Bronchial epithelial cell (primary cell): ENCODE measurements around the gene SLC25A1. TPM values are rescaled to one million over a fixed set of nuclear protein-coding genes. Genes with fewer than 3 reads are reported as not detected.

Experiments
- DNase-seq: peaks from one replicate; pipeline ENCODE4 v3.0.0-alpha.2; 2010; ENCODE audit warnings: low read depth
- FAIRE-seq: peaks from 2 replicates; lab custom pipeline; 2011; peaks lifted over from hg19 to GRCh38; lab: Jason Lieb, UNC
- H3K27me3 ChIP-seq: 2 replicates; pipeline ENCODE4 v1.5.1; 2011; ENCODE audit warnings: low read length; ENCODE audit not compliant: control insufficient read depth, insufficient read depth
- H3K36me3 ChIP-seq: 2 replicates; pipeline ENCODE4 v1.5.1; 2011; ENCODE audit warnings: low read length; ENCODE audit not compliant: control insufficient read depth, insufficient read depth
- H3K4me3 ChIP-seq: 2 replicates; pipeline ENCODE4 v1.5.1; 2011; ENCODE audit warnings: mild to moderate bottlenecking, low read depth, low read length, control low read depth
- total RNA-seq: library from RNA; depleted of rRNA; stranded (reverse); fragments of >200 nt; gene quantifications from 2 replicates; pipeline ENCODE4 v1.2.1, GENCODE V29; 2014
- TF ChIP-seq, protein P1 (sequence below): IDR thresholded peaks from 2 replicates; pipeline ENCODE4 v1.5.1; 2011; ENCODE audit warnings: mild to moderate bottlenecking, moderate library complexity, low read length, control low read depth, inconsistent platforms; ENCODE audit not compliant: insufficient read depth, severe bottlenecking

The SLC25A1 gene
- total RNA-seq, 1 donor from 2014 or later = 71.6 TPM

DNA sequence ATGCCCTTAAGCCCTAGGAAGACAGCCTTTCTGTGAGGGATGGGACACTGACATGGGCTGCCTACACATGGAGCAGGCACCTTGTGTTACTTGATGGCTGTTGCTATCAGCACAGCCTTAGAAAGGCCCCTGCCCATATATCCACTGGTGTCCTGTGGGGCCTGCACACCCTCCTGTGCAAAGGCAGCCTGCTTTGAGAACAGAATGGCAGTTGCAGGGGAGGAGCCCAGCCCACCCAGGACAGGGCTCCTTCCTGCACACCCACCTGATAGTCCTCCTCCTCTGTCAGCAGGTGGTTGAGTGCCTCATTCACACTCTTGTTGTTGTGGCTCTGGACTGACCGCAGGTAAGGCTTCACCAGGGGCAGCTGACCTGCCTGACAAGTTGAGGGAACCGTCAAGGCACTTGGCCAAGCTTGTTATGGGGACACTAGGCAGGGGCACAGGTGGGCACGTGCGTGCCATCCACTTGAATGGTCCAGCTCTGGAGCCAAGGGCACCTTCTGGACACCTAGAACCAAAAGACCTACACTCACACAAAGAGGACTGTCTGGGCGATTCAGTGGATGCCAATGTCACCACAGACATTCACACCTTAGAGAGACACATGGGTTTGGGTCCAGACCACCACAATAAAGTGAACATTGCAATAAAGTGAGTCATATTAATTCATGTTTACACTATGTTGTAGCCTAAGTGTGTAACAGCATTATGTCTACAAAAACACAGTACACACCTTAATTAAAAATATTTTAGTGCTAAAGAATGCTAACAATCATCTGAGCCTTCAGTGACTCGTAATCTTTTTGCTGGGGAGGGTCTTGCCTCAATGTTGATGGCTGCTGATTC, 9.4 kb upstream of the SLC25A1 start:
- FAIRE-seq (peak; percentile 23), DNase-seq (no peak)
- Histone ChIP-seq H3K36me3 (peaks cover 3% of the 10 kb centered on the region), H3K4me3 (no peak overlapping the region), H3K27me3 (no peaks in the 10 kb centered on the region)
- TF ChIP-seq, protein P1, sequence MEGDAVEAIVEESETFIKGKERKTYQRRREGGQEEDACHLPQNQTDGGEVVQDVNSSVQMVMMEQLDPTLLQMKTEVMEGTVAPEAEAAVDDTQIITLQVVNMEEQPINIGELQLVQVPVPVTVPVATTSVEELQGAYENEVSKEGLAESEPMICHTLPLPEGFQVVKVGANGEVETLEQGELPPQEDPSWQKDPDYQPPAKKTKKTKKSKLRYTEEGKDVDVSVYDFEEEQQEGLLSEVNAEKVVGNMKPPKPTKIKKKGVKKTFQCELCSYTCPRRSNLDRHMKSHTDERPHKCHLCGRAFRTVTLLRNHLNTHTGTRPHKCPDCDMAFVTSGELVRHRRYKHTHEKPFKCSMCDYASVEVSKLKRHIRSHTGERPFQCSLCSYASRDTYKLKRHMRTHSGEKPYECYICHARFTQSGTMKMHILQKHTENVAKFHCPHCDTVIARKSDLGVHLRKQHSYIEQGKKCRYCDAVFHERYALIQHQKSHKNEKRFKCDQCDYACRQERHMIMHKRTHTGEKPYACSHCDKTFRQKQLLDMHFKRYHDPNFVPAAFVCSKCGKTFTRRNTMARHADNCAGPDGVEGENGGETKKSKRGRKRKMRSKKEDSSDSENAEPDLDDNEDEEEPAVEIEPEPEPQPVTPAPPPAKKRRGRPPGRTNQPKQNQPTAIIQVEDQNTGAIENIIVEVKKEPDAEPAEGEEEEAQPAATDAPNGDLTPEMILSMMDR = no peak

- FAIRE-seq = no peak
- TF ChIP-seq, protein P1 = no peak
- DNase-seq = no peak
- H3K4me3 ChIP-seq = no peak overlapping the region
- H3K36me3 ChIP-seq = peaks cover 1% of the 10 kb centered on the region
- no peaks in the 10 kb centered on the region for H3K27me3 ChIP-seq
Measured at GRCh38 chr22:19184276-19184997, 5.9 kb upstream of the SLC25A1 start.

DNA sequence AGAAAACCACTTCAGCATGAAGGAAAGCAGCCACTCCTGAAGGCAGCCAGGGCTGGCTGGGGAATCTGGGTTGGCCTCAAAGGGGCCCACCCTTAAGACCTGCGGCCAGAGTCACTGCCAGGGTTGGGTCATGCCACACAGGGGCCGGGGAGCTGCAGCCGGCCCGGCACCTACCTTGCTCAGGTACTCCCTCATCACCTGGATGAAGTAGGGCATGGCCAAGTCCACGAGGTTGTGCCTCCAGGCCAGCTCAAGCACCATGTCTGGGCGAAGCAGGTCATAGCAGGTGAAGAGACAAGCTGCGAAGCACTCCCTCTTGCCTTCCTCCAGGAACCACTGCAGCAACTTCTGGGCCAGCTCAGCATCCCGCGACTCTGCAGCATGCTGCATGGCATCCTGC, 4.7 kb upstream of the SLC25A1 start:
- Histone ChIP-seq H3K4me3 (no peak overlapping the region), H3K27me3 (no peaks in the 10 kb centered on the region), H3K36me3 (peaks cover 1% of the 10 kb centered on the region)
- TF ChIP-seq, protein P1 = no peak
- FAIRE-seq (no peak), DNase-seq (no peak)

GRCh38 chr22:19182472-19183157, 4.1 kb upstream of the SLC25A1 start:
- DNase-seq = peak; percentile 5
- peaks cover 1% of the 10 kb centered on the region for H3K36me3 ChIP-seq
- H3K4me3 ChIP-seq = no peak overlapping the region
- no peak for FAIRE-seq
- H3K27me3 ChIP-seq = no peaks in the 10 kb centered on the region
- TF ChIP-seq, protein P1 = no peak

GRCh38 chr22:19181786-19182471, 3.4 kb upstream of the SLC25A1 start:
- FAIRE-seq (peak; percentile 79), DNase-seq (no peak)
- Histone ChIP-seq H3K27me3 (no peaks in the 10 kb centered on the region), H3K36me3 (peaks cover 1% of the 10 kb centered on the region), H3K4me3 (no peak overlapping the region)
- TF ChIP-seq, protein P1 = no peak
